ENCODE measurements around the gene PPP1R14C.

DNA sequence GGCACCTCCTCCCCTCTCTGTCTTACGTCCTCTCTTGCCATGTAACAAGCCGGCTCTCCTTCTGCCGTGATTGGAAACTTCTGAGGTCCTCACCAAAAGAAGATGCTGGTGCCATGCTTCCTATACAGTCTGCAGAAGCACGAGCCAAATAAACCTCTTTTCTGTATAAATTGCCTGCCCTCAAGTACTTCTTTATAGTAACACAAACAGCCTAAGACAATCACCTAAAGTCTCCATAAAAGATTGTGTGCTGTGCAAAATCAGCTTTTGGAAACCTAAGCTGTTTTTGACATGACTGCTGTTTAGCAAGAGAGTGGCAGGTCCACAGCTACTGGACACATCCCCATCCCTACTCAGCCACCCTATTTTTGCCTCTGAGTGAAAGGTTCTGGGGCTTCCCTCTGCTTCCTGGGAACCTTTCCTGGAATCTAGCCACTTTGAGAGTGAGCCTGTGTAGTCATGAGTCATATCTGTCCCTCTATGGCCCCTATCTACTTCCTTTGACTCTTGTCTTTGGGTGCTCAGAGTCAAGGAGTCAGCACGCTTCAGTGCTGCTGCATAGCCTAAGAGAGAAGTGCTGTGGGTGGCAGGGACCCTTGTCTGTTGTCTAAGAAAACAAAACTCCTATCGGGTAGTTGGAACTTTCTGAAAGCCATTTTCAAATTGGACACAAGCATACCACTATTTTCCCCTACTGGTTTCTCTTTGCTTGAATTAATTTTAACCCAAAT lies 110.0 kb downstream of the PPP1R14C start:
- TF ChIP-seq, protein P1, sequence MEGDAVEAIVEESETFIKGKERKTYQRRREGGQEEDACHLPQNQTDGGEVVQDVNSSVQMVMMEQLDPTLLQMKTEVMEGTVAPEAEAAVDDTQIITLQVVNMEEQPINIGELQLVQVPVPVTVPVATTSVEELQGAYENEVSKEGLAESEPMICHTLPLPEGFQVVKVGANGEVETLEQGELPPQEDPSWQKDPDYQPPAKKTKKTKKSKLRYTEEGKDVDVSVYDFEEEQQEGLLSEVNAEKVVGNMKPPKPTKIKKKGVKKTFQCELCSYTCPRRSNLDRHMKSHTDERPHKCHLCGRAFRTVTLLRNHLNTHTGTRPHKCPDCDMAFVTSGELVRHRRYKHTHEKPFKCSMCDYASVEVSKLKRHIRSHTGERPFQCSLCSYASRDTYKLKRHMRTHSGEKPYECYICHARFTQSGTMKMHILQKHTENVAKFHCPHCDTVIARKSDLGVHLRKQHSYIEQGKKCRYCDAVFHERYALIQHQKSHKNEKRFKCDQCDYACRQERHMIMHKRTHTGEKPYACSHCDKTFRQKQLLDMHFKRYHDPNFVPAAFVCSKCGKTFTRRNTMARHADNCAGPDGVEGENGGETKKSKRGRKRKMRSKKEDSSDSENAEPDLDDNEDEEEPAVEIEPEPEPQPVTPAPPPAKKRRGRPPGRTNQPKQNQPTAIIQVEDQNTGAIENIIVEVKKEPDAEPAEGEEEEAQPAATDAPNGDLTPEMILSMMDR (conservative IDR thresholded peaks at IDR 0.05), result no peak
- TF ChIP-seq EZH2 (IDR thresholded peaks at IDR 0.05; ENCODE audit: low read depth), result no peak

Measured in PC-9 (cell line).